ENCODE results near the gene MVK.

- TF ChIP-seq CTCF (IDR thresholded peaks at IDR 0.05 in 4 of 5, conservative IDR thresholded peaks at IDR 0.05 in 1 of 5) (no peak), POLR2A (IDR thresholded peaks at IDR 0.05) (no peak)
Observed at GRCh38 chr12:109606320-109607028, 32.9 kb downstream of the MVK start.

Measured in gastrocnemius medialis (tissue), 4 donors.